IMR-90 (cell line): ENCODE results near the gene OR10G7. TPM values are rescaled to one million over a fixed set of nuclear protein-coding genes. Genes with fewer than 3 reads are reported as not detected.

Source experiments
- ATAC-seq: fragments of 200-7000 bp; cut with Tn5 transposase; 2 replicates; pipeline ENCODE4 v1.9.1; 2020; ENCODE audit warnings: low read depth, mild to moderate bottlenecking, moderate library complexity
- BruUV-seq: library from RNA; stranded (reverse); fragments of 400-500 nt; replicated peaks from 2 replicates; lab custom pipeline; 2021; lab: Mats Ljungman, UMichigan
- CTCF ChIA-PET: fragments of 300-600 bp; formaldehyde crosslinking; extraction: SDS; loops from one replicate; lab custom pipeline; 2021; ENCODE audit warnings: antibody characterized with exemption; lab: Yijun Ruan, JAX
- POLR2A ChIA-PET: fragments of 300-600 bp; sonication (Branson Sonifier 250); formaldehyde crosslinking; loops from one replicate; lab custom pipeline; 2022; ENCODE audit warnings: antibody characterized with exemption; ENCODE audit not compliant: unreplicated experiment; lab: Charles Lee
- DNase-seq: peaks from one replicate; pipeline ENCODE4 v3.0.0; 2013
- H2AFZ ChIP-seq: replicated peaks from 2 replicates; pipeline ENCODE3; 2013; ENCODE audit warnings: low read length, mild to moderate bottlenecking; ENCODE audit not compliant: poor library complexity
- H2AK5ac ChIP-seq: 2 replicates; pipeline ENCODE4 v1.6.1; 2013; ENCODE audit warnings: low read depth, low read length, inconsistent platforms
- H2AK9ac ChIP-seq: replicated peaks from 2 replicates; pipeline ENCODE3; 2013; ENCODE audit warnings: mild to moderate bottlenecking, low read depth, low read length, moderate library complexity; ENCODE audit not compliant: poor library complexity
- H2BK120ac ChIP-seq: 2 replicates; pipeline ENCODE4 v1.6.1; 2013; ENCODE audit warnings: low read depth, low read length, inconsistent platforms
- H2BK15ac ChIP-seq: 3 replicates; pipeline ENCODE4 v1.6.1; 2013; ENCODE audit warnings: low read depth, low read length, inconsistent platforms
- H2BK20ac ChIP-seq: 2 replicates; pipeline ENCODE4 v1.6.1; 2013; ENCODE audit warnings: low read depth, mild to moderate bottlenecking, inconsistent platforms, low read length, moderate library complexity
- H2BK5ac ChIP-seq: 2 replicates; pipeline ENCODE4 v1.6.1; 2013; ENCODE audit warnings: mild to moderate bottlenecking, low read depth, low read length, inconsistent platforms; ENCODE audit not compliant: poor library complexity, severe bottlenecking
- H3K14ac ChIP-seq: replicated peaks from 2 replicates; pipeline ENCODE4 v1.6.1; 2013; ENCODE audit warnings: low read depth, low read length, inconsistent platforms
- H3K18ac ChIP-seq: 2 replicates; pipeline ENCODE4 v1.6.1; 2013; ENCODE audit warnings: low read depth, low read length, control low read depth
- H3K23ac ChIP-seq: 2 replicates; pipeline ENCODE4 v1.6.1; 2013; ENCODE audit warnings: low read depth, low read length, inconsistent platforms
- H3K27ac ChIP-seq: 2 replicates; pipeline ENCODE4 v1.5.1; 2013; ENCODE audit warnings: mild to moderate bottlenecking, control low read depth, low read length; ENCODE audit not compliant: insufficient read depth
- H3K27me3 ChIP-seq: 2 replicates; pipeline ENCODE4 v1.6.1; 2013; ENCODE audit warnings: low read length; ENCODE audit not compliant: control insufficient read depth, insufficient read depth
- H3K36me3 ChIP-seq: 2 replicates; pipeline ENCODE4 v1.6.1; 2013; ENCODE audit warnings: low read length, mixed read lengths; ENCODE audit not compliant: control insufficient read depth, insufficient read depth
- H3K4ac ChIP-seq: 2 replicates; pipeline ENCODE4 v1.6.1; 2013; ENCODE audit warnings: low read depth, low read length, inconsistent platforms
- H3K4me1 ChIP-seq: 2 replicates; pipeline ENCODE4 v1.6.1; 2013; ENCODE audit warnings: low read length, mixed read lengths; ENCODE audit not compliant: control insufficient read depth, insufficient read depth
- H3K4me2 ChIP-seq: 2 replicates; pipeline ENCODE4 v1.6.1; 2013; ENCODE audit warnings: low read depth, mild to moderate bottlenecking, control low read depth, low read length, moderate library complexity
- H3K4me3 ChIP-seq: 2 replicates; pipeline ENCODE4 v1.5.1; 2013; ENCODE audit warnings: low read depth, mild to moderate bottlenecking, control low read depth, low read length, moderate library complexity; ENCODE audit not compliant: insufficient read depth
- H3K56ac ChIP-seq: 2 replicates; pipeline ENCODE4 v1.6.1; 2013; ENCODE audit warnings: low read length, inconsistent platforms; ENCODE audit not compliant: insufficient read depth; ENCODE audit errors: extremely low read depth
- H3K79me1 ChIP-seq, 2 experiments: 2 replicates each; pipeline ENCODE4 v1.6.1; 2013; ENCODE audit warnings: low read length in 2 of 2, inconsistent platforms in 1 of 2, low read depth in 1 of 2
- H3K9ac ChIP-seq: 2 replicates; pipeline ENCODE4 v1.6.1; 2013; ENCODE audit warnings: low read depth, low read length, control low read depth
- H3K9me1 ChIP-seq: 2 replicates; pipeline ENCODE4 v1.6.1; 2013; ENCODE audit warnings: low read length, inconsistent platforms; ENCODE audit not compliant: insufficient read depth
- H3K9me3 ChIP-seq: 2 replicates; pipeline ENCODE4 v1.6.1; 2013; ENCODE audit warnings: low read length; ENCODE audit not compliant: control insufficient read depth, insufficient read depth
- H4K20me1 ChIP-seq: 2 replicates; pipeline ENCODE4 v1.6.1; 2013; ENCODE audit warnings: low read length, inconsistent platforms; ENCODE audit not compliant: insufficient read depth
- H4K5ac ChIP-seq: 2 replicates; pipeline ENCODE4 v1.6.1; 2013; ENCODE audit warnings: mild to moderate bottlenecking, low read depth, low read length, control low read depth
- H4K8ac ChIP-seq, 2 experiments: 2 replicates each; pipeline ENCODE4 v1.6.1; 2013; ENCODE audit warnings: low read depth in 2 of 2, low read length in 2 of 2, control low read depth in 1 of 2, inconsistent platforms in 1 of 2
- H4K91ac ChIP-seq: 2 replicates; pipeline ENCODE4 v1.6.1; 2013; ENCODE audit warnings: low read depth, low read length, inconsistent platforms; ENCODE audit not compliant: insufficient read depth
- BHLHE40 ChIP-seq: fragments of 150-350 bp; IDR thresholded peaks from 2 replicates; pipeline ENCODE4 v1.6.1; 2016; ENCODE audit warnings: mild to moderate bottlenecking, low read depth, low read length
- CHD1 ChIP-seq: IDR thresholded peaks from 2 replicates; pipeline ENCODE4 v1.6.1; 2012; ENCODE audit warnings: low read depth, low read length, improper control_type of control experiment
- FOS ChIP-seq: fragments of 150-350 bp; IDR thresholded peaks from 2 replicates; pipeline ENCODE4 v1.6.1; 2016; ENCODE audit warnings: low read depth, low read length
- MAFK ChIP-seq: IDR thresholded peaks from 2 replicates; pipeline ENCODE4 v1.6.1; 2012; ENCODE audit warnings: low read depth, low read length, improper control_type of control experiment
- MAZ ChIP-seq: IDR thresholded peaks from 2 replicates; pipeline ENCODE4 v1.6.1; 2012; ENCODE audit warnings: low read depth, mild to moderate bottlenecking, low read length, improper control_type of control experiment, moderate library complexity, borderline replicate concordance
- RAD21 ChIP-seq: IDR thresholded peaks from 2 replicates; pipeline ENCODE4 v1.6.1; 2012; ENCODE audit warnings: low read length, improper control_type of control experiment
- RFX5 ChIP-seq: IDR thresholded peaks from 2 replicates; pipeline ENCODE4 v1.8.0; 2012; ENCODE audit warnings: low read depth, mild to moderate bottlenecking, low read length, moderate library complexity
- SMC3 ChIP-seq: fragments of 150-350 bp; IDR thresholded peaks from 2 replicates; pipeline ENCODE4 v1.6.1; 2016; ENCODE audit warnings: low read depth, mild to moderate bottlenecking, antibody characterized with exemption, low read length, moderate library complexity
- WGBS, 2 experiments: methylation state at CpG; one replicate each; pipeline versions ENCODE4 v1.1.5 to v1.1.7; 2013; ENCODE audit warnings: missing lambda C conversion rate in 2 of 2; ENCODE audit not compliant: insufficient read length in 1 of 2; ENCODE audit errors: extremely low coverage in 2 of 2; 5-methylcytosine and 5-hydroxymethylcytosine counted together
- dilution Hi-C: fragments of 300-500 bp; cut with HindIII; formaldehyde crosslinking; loops from one replicate; pipeline ENCODE4 v1.14.3; 2018; ENCODE audit warnings: low sequenced_read_pairs; ENCODE audit not compliant: unreplicated experiment
- in situ Hi-C: fragments of 300-500 bp; cut with MboI; formaldehyde crosslinking; loops from 3 replicates; pipeline ENCODE4 v1.14.3; 2019; ENCODE audit warnings: low sequenced_read_pairs, inconsistent platforms, mixed read lengths
- intact Hi-C: fragments of 100-400 bp; cut with micrococcal nuclease; formaldehyde crosslinking; loops from 2 replicates; pipeline ENCODE4 v1.10.0; 2022
- polyA plus RNA-seq, 3 experiments: library from polyadenylated mRNA; depleted of rRNA; stranded (reverse); fragments of >200 nt; gene quantifications; 2 replicates each; pipeline ENCODE4 v1.2.3, GENCODE V29; 2012; ENCODE audit warnings: low replicate concordance in 1 of 3
- total RNA-seq: library from RNA; depleted of rRNA; stranded (reverse); fragments of >200 nt; gene quantifications from 2 replicates; pipeline ENCODE4 v1.2.3, GENCODE V29; 2012
- TF ChIP-seq, protein P1 (sequence below): fragments of 150-350 bp; IDR thresholded peaks from 2 replicates; pipeline ENCODE4 v1.6.1; 2016; ENCODE audit warnings: low read depth, mild to moderate bottlenecking, low read length, moderate library complexity, borderline replicate concordance

The OR10G7 gene
- total and polyA plus RNA-seq, 2 of the 4 experiments (the other 2 are of a cell fraction): not detected

DNA sequence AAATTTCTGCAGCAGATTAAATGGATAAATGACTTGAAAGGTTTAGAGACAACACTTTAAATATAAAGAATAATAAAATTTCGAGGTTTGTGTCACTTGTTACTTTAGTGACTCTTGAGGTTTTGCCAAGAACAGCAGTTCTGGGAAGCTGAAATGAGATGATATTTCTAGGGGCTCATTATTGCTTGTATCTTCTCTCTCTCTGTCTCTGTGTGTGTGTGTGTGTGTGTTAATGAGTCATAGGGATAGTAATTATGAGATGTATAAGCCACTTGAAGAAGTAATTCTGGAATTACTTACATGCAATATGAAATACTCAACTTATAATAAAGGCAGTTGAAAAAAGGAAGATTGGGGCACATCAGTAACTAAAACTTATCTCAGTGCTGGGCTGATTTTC lies 9.6 kb upstream of the OR10G7 start:
- no TSS peak for BruUV-seq
- DNase-seq (no peak), ATAC-seq (no peak)
- ChIA-PET CTCF (no interaction called here), POLR2A (no interaction called here)
- H2BK120ac ChIP-seq: no peak overlapping the region
- H2AK9ac ChIP-seq: no peak overlapping the region
- no peak overlapping the region for H4K8ac ChIP-seq
- no peak overlapping the region for H3K4ac ChIP-seq
- dilution Hi-C loops (no loop called here), in situ Hi-C loops (loop anchor here (25.0 kb wide), 1 partner anchor 537 kb away; no protein-coding TSS in a partner anchor), intact Hi-C loops (loop anchor here (10.0 kb wide), 1 partner anchor 266 kb away; no protein-coding TSS in a partner anchor)
- H2AK5ac ChIP-seq: no peak overlapping the region
- no peak overlapping the region for H3K4me3 ChIP-seq
- H3K14ac ChIP-seq: no peak overlapping the region
- no peak overlapping the region for H3K56ac ChIP-seq
- H3K27me3 ChIP-seq: no peaks in the 10 kb centered on the region
- no peak overlapping the region for H4K91ac ChIP-seq
- H2AFZ ChIP-seq: no peak overlapping the region
- no peaks in the 10 kb centered on the region for H3K9me1 ChIP-seq
- H4K20me1 ChIP-seq: no peaks in the 10 kb centered on the region
- H3K18ac ChIP-seq: no peak overlapping the region
- H3K79me1 ChIP-seq: no peaks in the 10 kb centered on the region
- H3K9me3 ChIP-seq: no peaks in the 10 kb centered on the region
- TF ChIP-seq MAZ: no peak
- TF ChIP-seq RAD21: no peak
- TF ChIP-seq, protein P1, sequence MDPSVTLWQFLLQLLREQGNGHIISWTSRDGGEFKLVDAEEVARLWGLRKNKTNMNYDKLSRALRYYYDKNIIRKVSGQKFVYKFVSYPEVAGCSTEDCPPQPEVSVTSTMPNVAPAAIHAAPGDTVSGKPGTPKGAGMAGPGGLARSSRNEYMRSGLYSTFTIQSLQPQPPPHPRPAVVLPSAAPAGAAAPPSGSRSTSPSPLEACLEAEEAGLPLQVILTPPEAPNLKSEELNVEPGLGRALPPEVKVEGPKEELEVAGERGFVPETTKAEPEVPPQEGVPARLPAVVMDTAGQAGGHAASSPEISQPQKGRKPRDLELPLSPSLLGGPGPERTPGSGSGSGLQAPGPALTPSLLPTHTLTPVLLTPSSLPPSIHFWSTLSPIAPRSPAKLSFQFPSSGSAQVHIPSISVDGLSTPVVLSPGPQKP: no peak
- TF ChIP-seq MAFK: no peak
- no peak for TF ChIP-seq RFX5
- TF ChIP-seq SMC3: no peak
- no peak for TF ChIP-seq BHLHE40
- no peak for TF ChIP-seq FOS
- no peak for TF ChIP-seq CHD1
- no peak overlapping the region for H3K23ac ChIP-seq
- no peaks in the 10 kb centered on the region for H3K4me1 ChIP-seq
- no peaks in the 10 kb centered on the region for H3K36me3 ChIP-seq
- no peak overlapping the region for H2BK15ac ChIP-seq
- H2BK20ac ChIP-seq: no peak overlapping the region
- no peak overlapping the region for H4K5ac ChIP-seq
- no peak overlapping the region for H3K27ac ChIP-seq
- no peak overlapping the region for H3K4me2 ChIP-seq
- no peak overlapping the region for H3K9ac ChIP-seq
- no CpG with 5 or more reads among the region's 1 CpG for WGBS, 2 experiments
- no peak overlapping the region for H2BK5ac ChIP-seq
